OCI-LY3 (cell line): ENCODE measurements around the gene CHST11.

ENCODE experiments used
- EZH2phosphoT487 ChIP-seq: fragments of 200-600 bp; shearing (Covaris generic); IDR thresholded peaks from 2 replicates; pipeline ENCODE4 v1.6.1; 2018; ENCODE audit warnings: antibody characterized with exemption, mixed run types, low read depth
- TF ChIP-seq, protein P1 (sequence below): fragments of 200-600, 300-600 bp; sonication (generic); IDR thresholded peaks from 2 replicates; pipeline ENCODE4 v1.5.1; 2014; ENCODE audit warnings: antibody characterized with exemption, low read length, low read depth

DNA sequence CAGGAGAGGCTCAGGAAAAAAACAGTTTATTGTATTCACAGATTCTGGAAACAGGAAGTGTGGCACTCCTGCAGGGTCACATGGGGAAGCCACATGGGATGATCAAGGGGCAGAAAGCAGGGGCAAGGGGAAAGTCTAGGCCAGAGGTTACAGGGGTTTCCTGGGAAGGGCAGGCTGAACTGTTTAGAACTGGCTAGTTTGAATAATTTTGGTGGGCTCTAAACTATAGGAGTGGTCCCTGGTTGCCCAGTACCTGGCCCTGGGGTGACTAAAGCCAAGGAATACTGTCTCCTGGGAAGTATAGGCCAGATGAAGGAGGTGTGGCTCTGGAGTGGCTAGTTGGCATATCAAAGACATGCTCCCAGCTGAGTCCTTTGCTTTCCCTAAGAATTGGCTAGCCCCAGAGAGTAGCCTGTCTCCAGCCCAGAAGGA lies 332.1 kb downstream of the CHST11 start:
- TF ChIP-seq, protein P1, sequence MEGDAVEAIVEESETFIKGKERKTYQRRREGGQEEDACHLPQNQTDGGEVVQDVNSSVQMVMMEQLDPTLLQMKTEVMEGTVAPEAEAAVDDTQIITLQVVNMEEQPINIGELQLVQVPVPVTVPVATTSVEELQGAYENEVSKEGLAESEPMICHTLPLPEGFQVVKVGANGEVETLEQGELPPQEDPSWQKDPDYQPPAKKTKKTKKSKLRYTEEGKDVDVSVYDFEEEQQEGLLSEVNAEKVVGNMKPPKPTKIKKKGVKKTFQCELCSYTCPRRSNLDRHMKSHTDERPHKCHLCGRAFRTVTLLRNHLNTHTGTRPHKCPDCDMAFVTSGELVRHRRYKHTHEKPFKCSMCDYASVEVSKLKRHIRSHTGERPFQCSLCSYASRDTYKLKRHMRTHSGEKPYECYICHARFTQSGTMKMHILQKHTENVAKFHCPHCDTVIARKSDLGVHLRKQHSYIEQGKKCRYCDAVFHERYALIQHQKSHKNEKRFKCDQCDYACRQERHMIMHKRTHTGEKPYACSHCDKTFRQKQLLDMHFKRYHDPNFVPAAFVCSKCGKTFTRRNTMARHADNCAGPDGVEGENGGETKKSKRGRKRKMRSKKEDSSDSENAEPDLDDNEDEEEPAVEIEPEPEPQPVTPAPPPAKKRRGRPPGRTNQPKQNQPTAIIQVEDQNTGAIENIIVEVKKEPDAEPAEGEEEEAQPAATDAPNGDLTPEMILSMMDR, result no peak
- no peak for TF ChIP-seq EZH2phosphoT487
